ENCODE measurements around the gene TENM3.

The TENM3 gene

DNA sequence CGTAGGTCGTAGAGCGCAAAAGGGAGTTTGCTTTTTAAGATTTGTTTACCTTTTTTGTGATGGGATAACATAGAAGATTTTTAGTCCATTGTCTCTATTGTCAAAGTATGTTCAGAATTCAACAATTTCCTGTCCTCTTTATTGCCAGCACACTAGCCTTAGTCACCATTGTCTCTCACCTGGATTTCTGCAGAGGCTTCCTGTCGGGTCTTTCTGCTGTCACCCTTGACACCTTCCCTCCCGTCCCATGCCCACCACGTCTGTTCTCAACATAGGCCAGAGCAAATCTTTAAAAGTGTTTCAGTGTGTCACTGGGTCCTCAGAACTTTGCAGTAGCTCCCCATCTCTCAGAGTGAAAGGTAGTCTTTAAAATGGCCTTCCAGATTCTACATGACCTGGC, 323.9 kb downstream of the TENM3 start:
- DNase-seq (ENCODE audit: low read depth) = no peak
- TF ChIP-seq, protein P1, sequence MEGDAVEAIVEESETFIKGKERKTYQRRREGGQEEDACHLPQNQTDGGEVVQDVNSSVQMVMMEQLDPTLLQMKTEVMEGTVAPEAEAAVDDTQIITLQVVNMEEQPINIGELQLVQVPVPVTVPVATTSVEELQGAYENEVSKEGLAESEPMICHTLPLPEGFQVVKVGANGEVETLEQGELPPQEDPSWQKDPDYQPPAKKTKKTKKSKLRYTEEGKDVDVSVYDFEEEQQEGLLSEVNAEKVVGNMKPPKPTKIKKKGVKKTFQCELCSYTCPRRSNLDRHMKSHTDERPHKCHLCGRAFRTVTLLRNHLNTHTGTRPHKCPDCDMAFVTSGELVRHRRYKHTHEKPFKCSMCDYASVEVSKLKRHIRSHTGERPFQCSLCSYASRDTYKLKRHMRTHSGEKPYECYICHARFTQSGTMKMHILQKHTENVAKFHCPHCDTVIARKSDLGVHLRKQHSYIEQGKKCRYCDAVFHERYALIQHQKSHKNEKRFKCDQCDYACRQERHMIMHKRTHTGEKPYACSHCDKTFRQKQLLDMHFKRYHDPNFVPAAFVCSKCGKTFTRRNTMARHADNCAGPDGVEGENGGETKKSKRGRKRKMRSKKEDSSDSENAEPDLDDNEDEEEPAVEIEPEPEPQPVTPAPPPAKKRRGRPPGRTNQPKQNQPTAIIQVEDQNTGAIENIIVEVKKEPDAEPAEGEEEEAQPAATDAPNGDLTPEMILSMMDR (IDR thresholded peaks at IDR 0.05; ENCODE audit: control insufficient read depth, insufficient read depth, low read depth, low read length, missing control alignments) = no peak
- H3K4me3 ChIP-seq (ENCODE audit: control insufficient read depth, low read depth, low read length) = no peak overlapping the region

DNA sequence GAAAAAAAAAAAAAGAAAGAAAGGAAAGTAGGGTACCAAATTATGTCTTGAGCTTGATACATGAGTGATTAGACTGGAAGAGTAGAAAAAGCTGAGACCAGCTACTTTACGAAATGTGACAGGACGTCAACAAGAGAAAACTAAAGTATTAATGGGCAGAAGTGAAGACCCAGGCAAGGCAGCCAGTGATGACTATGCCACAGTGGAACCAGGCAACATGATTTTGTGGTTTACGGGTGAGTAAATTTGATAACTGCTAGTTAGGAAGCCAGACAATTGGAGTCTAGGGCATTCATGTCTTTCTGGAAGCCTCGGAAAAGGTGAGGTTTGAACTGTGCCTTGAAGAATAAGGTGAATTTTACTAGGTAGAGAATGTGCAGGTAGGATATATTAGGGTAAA, 326.4 kb downstream of the TENM3 start:
- no peak overlapping the region for H3K4me3 ChIP-seq (ENCODE audit: control insufficient read depth, low read depth, low read length)
- DNase-seq (ENCODE audit: low read depth) = no peak
- TF ChIP-seq, protein P1 (IDR thresholded peaks at IDR 0.05; ENCODE audit: control insufficient read depth, insufficient read depth, low read depth, low read length, missing control alignments) = no peak

DNA sequence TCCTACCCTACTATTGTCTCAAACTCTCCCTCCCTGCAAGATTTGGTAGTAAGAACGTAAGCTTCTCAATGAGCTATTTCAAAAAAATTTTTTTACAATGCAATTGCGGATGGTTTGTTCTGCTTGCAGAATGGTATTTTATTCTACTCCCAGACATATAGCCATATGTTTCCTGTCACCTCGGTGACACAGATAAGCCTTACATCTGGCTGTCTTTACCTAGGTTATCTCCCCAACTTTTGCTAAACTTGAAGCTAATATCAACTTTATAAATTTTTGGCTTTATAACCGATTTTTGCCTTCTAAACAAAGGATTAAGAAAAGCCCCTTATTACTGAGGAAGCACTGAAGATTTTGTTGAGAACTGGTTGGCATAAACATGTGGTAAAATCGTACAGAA, 331.5 kb downstream of the TENM3 start:
- DNase-seq (ENCODE audit: low read depth) = no peak
- H3K4me3 ChIP-seq (ENCODE audit: control insufficient read depth, low read depth, low read length) = no peak overlapping the region
- TF ChIP-seq, protein P1 (IDR thresholded peaks at IDR 0.05; ENCODE audit: control insufficient read depth, insufficient read depth, low read depth, low read length, missing control alignments) = no peak

DNA sequence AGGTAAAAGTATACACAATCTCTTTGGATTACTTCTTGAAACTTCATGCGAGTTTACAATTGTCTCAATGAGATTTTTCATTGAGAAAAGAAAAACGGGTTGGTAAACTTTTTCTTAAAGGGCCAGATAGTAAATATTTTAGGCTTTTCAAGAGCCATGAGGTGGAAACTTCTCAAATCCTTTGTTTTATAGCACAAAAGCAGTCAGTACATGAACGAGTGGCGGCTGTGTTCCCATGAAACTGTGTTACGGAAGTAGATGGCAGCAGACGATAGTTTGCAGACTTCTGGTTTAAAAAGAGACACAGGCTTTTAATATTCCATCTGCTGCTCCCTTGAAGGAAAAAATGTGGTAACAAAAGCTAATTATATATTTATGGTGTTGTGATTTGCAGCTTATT, 332.0 kb downstream of the TENM3 start:
- TF ChIP-seq, protein P1 (IDR thresholded peaks at IDR 0.05; ENCODE audit: control insufficient read depth, insufficient read depth, low read depth, low read length, missing control alignments) = no peak
- DNase-seq (ENCODE audit: low read depth) = no peak
- H3K4me3 ChIP-seq (ENCODE audit: control insufficient read depth, low read depth, low read length) = no peak overlapping the region

DNA sequence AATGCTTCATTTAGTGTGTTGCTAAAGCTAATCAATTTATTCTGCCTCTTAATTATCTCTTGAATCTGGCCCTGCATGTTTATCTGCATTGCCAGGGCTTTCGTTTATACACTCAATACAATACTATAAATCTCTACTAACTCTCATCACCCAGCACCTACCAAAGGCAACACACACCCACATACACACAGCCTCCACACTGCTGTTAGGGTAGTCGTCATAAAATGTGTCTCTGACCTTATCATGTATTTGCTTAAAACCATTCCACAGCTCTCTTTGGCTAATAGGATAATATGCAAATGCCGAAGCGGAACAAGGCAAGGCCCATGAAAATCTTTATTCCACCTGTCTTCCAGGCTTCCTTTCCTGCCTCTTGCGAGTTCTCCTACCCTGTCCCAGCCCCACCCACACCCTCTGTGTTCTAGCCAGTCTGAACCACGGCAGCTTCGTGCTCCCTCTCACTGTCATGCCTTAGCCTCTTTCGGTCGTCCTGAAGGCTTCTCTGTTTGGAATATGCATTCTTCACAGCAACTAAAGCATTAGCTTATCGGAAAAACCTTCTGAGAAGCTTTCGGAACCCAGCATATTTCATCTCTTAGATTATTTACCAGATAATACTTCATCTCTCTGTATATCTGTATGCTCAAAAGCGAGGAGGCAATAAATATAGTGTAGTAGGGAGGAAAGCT, 333.5 kb downstream of the TENM3 start:
- H3K4me3 ChIP-seq (ENCODE audit: control insufficient read depth, low read depth, low read length) = no peak overlapping the region

DNA sequence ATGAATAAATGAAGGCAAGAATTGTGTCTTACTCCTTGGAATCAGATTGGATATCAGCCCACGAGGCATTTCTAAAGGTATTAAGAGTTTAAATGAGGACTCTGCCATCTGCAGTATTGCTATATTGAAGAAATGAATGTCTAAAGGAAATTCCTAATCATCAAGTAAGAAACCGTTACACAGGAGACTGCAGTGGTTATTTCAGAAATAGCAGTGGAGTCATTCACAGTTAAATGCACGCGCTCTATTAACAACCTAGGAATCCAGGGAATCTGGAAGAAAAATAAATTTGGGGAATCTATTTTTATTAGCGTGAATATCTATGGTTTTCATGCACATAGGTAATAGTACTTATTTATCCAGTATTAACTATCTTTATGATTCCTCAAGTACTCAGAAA, 334.2 kb downstream of the TENM3 start:
- TF ChIP-seq, protein P1 (IDR thresholded peaks at IDR 0.05; ENCODE audit: control insufficient read depth, insufficient read depth, low read depth, low read length, missing control alignments) = no peak
- no peak for DNase-seq (ENCODE audit: low read depth)
- no peak overlapping the region for H3K4me3 ChIP-seq (ENCODE audit: control insufficient read depth, low read depth, low read length)

More for the DNA sequence above, 333.5 kb downstream of the TENM3 start:
- TF ChIP-seq, protein P1 (IDR thresholded peaks at IDR 0.05; ENCODE audit: control insufficient read depth, insufficient read depth, low read depth, low read length, missing control alignments) = no peak
- DNase-seq (ENCODE audit: low read depth) = no peak
